GM21367 (cell line): ENCODE data around the gene P2RX2.

Source experiments
- ATAC-seq: cut with Tn5 transposase; IDR thresholded peaks from one replicate; pipeline ENCODE4 v1.9.1; 2021; ENCODE audit not compliant: unreplicated experiment

Gene P2RX2

DNA sequence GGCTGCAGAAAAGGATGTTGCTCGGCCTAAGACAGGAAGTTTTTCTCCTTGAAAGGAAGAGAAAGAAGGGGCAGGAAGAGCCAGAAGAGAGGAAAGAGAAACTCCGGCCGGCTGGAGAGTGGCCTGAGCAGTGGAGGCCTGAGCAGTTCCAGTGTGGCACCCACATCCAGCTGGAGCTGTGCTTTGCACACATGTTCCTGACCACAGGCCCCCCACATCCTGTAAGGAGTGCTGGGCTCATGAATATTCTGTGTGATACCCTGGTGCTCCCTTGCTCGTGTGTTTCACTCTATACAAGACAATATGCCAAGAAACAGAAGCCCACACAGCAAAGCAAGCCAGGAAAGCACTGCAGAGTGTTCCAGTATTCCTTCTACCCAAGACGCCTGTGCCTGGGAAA, 41.5 kb downstream of the P2RX2 start:
- no peak for ATAC-seq

DNA sequence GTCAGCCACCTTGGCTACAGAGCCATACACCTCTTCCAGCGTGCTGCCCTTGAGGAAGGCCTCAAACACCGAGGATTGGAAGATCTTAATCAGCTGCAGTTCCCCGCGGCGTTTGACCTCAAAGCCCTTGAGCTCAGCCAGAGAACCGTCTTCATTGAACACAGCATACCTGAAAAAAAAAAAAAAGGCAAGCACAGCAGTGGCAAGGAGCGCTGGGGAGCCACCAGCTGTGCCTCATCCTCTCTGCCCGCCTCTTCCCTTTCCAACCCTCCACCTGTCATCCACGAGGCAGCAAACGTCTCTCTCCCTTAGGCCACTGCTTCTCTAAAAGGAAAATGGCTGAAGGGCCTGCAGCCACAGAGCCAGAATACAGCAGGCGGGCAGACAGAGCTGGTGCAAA, 42.4 kb downstream of the P2RX2 start:
- ATAC-seq: no peak

DNA sequence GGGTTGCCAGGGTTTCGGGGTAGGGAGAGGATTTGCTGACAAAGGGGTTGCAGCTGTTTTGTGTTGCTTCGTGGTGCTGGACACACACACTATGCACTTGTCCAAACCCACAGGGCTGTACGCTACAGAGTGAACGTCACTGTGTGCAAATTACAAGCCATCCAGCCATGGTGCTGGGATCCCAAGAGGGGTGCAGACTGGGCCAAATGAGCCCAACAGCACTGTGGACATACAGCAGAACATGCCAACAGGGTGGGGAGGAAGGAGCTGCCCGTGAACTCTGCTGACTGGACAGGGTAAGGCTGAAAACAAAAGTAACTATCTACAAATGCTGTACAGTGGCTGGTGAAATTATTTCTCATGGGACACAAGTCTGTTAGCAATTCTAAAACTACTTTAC, 43.4 kb downstream of the P2RX2 start:
- ATAC-seq: no peak

DNA sequence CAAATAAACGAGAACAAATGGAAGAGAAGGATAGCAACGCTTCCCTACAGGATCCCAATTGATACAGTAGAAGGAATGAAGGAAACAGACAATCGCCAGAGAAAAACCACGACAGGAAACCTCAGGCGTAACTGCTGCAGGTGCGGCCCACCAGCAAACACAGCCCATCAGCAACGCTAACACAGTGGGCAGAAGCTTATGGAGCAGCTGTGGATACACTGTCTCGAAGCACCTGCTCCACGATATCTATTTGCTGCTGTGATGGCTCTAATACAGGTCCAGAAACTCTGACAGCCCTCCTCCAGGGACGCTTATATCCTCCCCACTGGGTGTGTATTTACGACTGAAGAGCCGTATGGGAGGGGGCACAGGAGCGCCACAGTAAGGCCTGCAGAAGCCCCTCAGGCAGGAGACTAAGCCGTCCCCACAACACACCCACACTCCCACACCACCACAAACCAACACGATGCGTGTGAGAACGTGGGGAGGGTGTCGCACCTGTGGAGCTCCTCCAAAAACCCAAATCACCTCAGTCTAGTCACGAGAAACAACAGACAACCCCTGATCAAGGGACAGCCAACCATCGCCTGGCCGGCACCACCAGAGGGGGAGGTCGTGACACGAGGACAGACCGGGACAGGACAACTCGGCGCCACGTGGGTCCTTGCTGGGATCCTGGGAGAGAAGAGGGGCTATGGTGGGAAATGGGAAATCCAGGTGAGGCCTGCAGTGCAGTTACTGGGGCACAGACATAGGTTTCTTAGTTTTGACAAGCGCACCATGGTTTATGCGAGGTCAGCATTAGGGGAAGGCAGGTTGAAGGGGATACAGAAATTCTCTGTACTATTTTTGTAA, 44.6 kb downstream of the P2RX2 start:
- ATAC-seq: no peak

DNA sequence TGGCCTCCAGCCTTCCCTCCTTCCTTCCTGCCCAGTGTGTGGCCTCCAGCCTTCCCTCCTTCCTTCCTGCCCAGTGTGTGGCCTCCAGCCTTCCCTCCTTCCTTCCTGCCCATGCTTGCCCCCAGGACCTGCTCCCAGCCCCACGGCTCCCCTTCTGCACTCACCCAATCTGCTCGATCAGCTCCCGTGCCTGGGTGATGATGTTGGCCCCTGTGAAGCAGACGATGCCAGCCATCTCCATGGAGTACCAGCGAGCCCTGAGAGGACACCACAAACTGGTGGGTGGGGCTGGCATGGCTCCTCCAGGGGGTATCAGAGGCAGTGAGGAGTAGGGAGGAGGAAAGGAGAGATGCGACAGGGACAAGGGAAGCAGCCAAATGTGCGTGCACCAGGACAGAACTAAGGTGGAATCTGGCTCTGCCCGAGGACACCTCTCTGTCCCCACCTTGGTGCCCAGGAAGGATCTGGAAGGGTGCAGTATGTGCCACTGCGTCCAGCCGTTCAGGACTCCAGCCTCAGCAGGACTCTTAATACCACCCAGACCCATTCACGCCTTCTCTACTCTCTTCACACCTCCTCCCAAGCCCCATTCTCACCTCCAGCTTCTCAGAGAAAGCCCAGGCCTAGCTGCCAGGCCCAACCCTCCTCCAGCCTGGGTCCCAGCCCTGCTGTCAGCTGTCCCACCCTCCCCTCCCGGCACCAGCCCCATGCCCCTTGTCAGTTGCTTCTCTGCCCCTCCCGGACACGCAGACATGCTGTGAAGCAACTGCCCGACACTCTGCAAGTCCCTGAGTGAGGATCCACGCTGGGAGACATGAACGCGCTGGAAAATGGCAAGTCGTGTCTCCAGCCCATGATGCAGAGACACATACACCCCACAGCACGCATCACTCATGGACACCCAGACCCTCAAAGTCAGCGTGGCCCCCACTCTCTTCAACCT, 45.9 kb downstream of the P2RX2 start:
- no peak for ATAC-seq

DNA sequence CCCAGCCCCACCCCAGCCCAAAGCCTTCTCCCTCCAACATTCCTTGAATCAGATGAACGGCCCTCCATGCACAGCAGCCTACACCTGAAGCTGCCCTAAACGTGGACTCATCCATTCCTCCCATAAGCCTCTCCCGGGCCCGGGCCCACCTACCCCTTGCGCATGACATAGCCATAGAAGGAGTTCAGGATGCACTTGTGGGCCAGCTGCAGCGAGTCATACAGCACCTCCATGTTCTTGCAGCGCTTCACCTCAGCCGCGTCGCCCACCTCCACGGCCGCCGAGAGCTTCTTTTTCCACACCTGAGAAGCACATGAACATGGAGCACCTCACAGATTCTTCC, 46.5 kb downstream of the P2RX2 start:
- no peak for ATAC-seq

DNA sequence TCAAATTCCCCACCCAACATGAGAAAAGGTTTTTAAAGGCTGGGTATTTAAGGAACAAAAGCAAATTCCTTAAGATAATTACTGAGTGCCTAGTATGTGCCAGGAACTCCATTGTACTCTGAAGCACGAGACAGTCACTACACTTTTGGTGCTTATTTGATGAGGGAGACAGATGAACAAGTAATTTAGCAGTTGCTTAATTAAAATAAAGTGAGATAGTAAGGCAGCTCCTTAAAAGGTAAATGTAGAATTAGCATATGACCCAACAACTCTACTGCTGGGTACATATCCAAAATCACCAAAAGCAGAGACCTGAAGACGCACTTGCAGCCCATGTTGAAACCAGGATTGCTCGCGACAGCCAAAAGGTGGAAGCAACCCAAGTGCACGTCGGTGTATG, 47.2 kb downstream of the P2RX2 start:
- no peak for ATAC-seq

DNA sequence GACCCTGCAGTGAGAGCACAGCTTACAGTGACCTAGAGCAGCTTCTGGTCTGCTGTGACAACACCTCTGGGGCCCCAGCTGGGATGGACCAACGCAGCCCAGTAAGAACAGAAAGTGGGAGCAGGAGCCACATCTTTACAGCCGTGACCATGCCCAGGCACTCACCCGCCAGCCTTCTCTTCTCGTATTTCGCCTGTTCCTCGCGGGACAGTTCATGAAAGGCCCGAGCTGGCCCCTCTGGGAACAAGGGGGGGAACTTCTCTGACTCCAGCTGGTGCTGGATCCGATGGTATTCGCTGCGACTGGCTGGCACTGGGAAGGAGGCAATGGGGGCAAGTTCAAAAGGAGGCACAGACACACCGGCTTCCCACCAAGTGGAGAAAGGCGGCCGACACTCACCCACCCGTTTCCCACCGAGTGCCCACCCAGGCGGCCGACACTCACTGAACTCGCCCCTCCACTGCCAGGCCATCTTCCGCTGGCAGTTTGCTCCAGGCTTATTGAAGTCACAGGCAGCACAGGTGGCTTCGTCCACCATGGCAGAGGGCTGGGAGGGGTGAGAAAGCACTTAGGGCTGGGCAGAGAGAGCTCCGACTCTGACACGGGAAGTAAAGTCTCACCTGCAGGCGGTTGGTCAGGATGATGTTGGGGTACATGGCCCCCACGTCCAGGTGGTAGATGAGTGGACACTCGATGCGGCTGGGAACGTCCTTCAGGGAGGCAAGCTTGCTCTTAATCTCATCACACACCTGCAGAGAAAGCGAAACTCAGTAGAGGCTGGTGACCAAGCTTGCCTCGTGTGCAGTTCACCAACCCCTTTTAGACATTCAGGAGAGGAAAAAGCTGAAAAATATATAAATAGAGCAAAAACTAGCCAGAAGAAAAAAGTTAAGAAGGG, 49.9 kb downstream of the P2RX2 start:
- no peak for ATAC-seq

DNA sequence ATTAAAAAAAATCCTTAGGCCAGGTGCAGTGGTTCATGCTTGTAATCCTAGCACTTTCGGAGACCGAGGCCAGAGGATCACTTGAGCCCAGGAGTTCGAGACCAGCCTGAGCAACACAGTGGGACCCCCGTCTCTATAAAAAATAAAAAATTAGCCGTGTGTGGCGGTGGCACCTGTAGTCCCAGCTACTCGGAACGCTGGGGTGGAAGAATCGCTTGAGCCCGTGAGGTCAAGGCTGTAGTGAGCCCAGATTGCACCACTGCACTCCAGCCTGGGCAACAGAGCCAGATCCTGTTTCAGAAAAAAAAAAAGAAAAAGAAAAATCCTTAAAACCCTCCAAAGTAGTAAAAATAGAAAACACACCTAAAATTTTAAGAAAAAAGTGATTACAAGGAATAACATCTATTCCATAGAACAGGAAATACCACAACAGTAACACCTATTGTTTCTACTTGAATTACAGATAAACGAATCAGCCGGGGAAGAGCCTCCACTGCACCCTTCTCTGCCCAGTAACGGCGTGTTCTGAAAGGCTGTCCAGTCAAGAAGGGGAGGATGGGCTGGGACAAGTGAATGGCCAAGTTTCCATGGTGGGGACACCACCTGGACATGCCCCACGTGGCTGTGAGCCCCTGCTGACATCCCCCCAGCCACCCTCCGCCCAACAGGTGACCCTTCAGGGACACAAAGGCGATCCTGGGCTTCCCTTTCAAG, 50.7 kb downstream of the P2RX2 start:
- no peak for ATAC-seq
